Ovary (tissue), 9 donors: Measurements from ENCODE around the gene ARHGAP40. TPM values are rescaled to one million over a fixed set of nuclear protein-coding genes. Genes with fewer than 3 reads are reported as not detected.
A peak's percentile ranks its signal among the peaks of the same experiment; 100 is the strongest.

Experiments
- DNase-seq, 5 donors: peaks; one replicate each; pipeline ENCODE4 v3.0.0-alpha.2; 2019 to 2020
- H3K27ac ChIP-seq, 2 donors: fragments of 200-600 bp; one replicate each; pipeline versions ENCODE4 v1.5.1 to v1.8.0; 2019 to 2022
- H3K27me3 ChIP-seq: fragments of 200-600 bp; one replicate; pipeline ENCODE4 v1.8.0; 2022
- H3K36me3 ChIP-seq: fragments of 200-600 bp; sonication (generic); one replicate; pipeline ENCODE4 v1.5.1; 2019
- H3K4me1 ChIP-seq: one replicate; pipeline ENCODE4 v1.8.1; 2013; ENCODE audit warnings: mild to moderate bottlenecking, moderate library complexity; ENCODE audit not compliant: insufficient read depth
- H3K4me3 ChIP-seq: fragments of 200-600 bp; sonication (generic); one replicate; pipeline ENCODE4 v1.5.1; 2017
- H3K9me3 ChIP-seq, 2 donors: fragments of 200-600 bp in 1 of 2; sonication (generic) in 1 of 2; one replicate each; pipeline versions ENCODE4 v1.5.1 to v1.8.1; 2013 to 2019; ENCODE audit warnings: mild to moderate bottlenecking in 1 of 2, moderate library complexity in 1 of 2
- EP300 ChIP-seq: sonication (generic); formaldehyde crosslinking; IDR thresholded peaks from one replicate; pipeline ENCODE4 v1.6.1; 2017; ENCODE audit warnings: antibody characterized with exemption
- POLR2A ChIP-seq: fragments of 450-650 bp; IDR thresholded peaks from one replicate; pipeline ENCODE4 v1.6.1; 2017; ENCODE audit warnings: antibody characterized with exemption, mild to moderate bottlenecking, moderate library complexity
- WGBS, 3 donors: extraction: QIAGEN DNeasy Blood & Tissue Kit in 1 of 3; methylation state at CpG; one replicate each; pipeline versions ENCODE4 v1.1.5 to v1.1.7; 2013 to 2017; 5-methylcytosine and 5-hydroxymethylcytosine counted together
- intact Hi-C, 4 donors: fragments of 100-400 bp; cut with DNase I; formaldehyde crosslinking; loops; one replicate each; pipeline versions ENCODE4 v1.11.0 to v1.15.1; 2022 to 2023
- polyA plus RNA-seq, 2 donors: library from polyadenylated mRNA; stranded (reverse); fragments of 200-250 nt in 1 of 2; fragments of 350-450 nt in 1 of 2; fragmentation: Illumina TruSeq in 1 of 2; extraction: RNeasy Lipid Tissue Mini Kit (QIAGEN cat#74804) in 1 of 2; gene quantifications; one replicate each; pipeline ENCODE4 v1.2.3, GENCODE V29; 2013 to 2014
- total RNA-seq, 7 donors: library from RNA; depleted of rRNA in 2 of 7; stranded (reverse); fragments of >200 nt in 2 of 7; fragmentation: NEBNext Ultra II Directional in 3 of 7; extraction: Animal tissue kit (Norgen Biotek cat#: 25700) in 3 of 7; gene quantifications; one replicate each; pipeline versions ENCODE4 v1.1.0 to v1.2.4, GENCODE V29; 2016 to 2023
- TF ChIP-seq, protein P1 (sequence below), 3 donors: fragments of 450-650 bp in 2 of 3; fragments of 200-600 bp in 1 of 3; IDR thresholded peaks; one replicate each; pipeline versions ENCODE4 v1.5.1 to v1.8.0; 2016 to 2022; ENCODE audit warnings: antibody characterized with exemption in 3 of 3, mild to moderate bottlenecking in 1 of 3
- donor health status: DM: no; HTN: no; CAD: no; lungs with moderate emphysema.
- donor health status: DM: no; HTN: no; CAD: no.
- donor health status: Bipolar disorder and iron deficiency.
- donor health status: DM: yes; HTN: yes; CAD: no.
- donor health status: DM: no; HTN: no; CAD: no.
- donor health status: DM: yes; HTN: yes; CAD: no.

The ARHGAP40 gene
- total and polyA plus RNA-seq, 9 donors: not detected

DNA sequence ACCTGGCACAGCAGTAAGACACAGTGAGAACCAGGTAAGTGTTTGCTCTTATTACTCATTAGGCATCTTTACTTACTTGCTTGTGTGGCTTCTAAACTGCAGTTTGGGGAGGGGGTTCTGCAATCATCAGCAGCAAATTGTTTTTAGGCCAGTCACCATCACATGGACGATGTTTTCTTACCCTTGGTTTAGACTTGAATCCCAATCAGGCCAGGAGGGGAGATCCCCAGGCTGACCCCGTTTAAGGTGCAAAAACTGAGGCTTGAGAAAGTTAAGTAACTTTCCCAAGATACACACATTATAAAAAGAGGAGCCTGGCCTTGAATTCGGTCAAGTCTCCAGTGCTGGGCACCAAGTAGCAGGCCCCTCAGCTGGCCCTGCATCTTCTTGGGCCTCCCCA, 70.9 kb downstream of the ARHGAP40 start:
- no peaks in the 10 kb centered on the region for H3K36me3 ChIP-seq
- TF ChIP-seq POLR2A: no peak
- TF ChIP-seq, protein P1, sequence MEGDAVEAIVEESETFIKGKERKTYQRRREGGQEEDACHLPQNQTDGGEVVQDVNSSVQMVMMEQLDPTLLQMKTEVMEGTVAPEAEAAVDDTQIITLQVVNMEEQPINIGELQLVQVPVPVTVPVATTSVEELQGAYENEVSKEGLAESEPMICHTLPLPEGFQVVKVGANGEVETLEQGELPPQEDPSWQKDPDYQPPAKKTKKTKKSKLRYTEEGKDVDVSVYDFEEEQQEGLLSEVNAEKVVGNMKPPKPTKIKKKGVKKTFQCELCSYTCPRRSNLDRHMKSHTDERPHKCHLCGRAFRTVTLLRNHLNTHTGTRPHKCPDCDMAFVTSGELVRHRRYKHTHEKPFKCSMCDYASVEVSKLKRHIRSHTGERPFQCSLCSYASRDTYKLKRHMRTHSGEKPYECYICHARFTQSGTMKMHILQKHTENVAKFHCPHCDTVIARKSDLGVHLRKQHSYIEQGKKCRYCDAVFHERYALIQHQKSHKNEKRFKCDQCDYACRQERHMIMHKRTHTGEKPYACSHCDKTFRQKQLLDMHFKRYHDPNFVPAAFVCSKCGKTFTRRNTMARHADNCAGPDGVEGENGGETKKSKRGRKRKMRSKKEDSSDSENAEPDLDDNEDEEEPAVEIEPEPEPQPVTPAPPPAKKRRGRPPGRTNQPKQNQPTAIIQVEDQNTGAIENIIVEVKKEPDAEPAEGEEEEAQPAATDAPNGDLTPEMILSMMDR (IDR thresholded peaks at IDR 0.05): no peak
- no peak for TF ChIP-seq EP300
- 50 to 61% (median 55%) methylated on average over 3 of the region's 3 CpGs for WGBS, 3 donors
- H3K27ac ChIP-seq: no peak overlapping the region
- no peak overlapping the region for H3K4me3 ChIP-seq
- intact Hi-C loops: no loop called here
- DNase-seq: no peak
- H3K9me3 ChIP-seq: no peaks in the 10 kb centered on the region
- H3K27me3 ChIP-seq: no peaks in the 10 kb centered on the region
- peaks cover 3% of the 10 kb centered on the region for H3K4me1 ChIP-seq

DNA sequence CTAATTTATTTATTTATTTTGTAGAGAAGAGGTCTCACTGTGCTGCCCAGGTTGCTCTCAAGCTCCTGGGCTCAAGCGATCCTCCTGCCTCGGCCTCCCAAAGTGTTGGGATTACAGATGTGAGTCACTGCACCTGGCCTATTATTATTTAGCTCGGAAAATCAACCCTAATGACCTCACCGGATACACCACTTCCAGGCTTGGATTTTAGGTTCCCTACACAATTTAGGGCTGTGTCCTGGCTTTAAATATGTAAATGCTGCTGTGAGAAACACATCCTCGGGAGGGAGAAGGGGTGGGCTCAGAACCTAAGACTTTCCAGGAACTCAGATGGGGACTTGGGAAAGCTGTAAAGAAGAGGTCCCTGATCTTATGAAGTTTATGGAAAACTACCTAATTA, 71.7 kb downstream of the ARHGAP40 start:
- DNase-seq: no peak
- H3K27ac ChIP-seq: no peak overlapping the region
- no peaks in the 10 kb centered on the region for H3K36me3 ChIP-seq
- peaks cover 3% of the 10 kb centered on the region for H3K4me1 ChIP-seq
- 26 to 35% (median 33%) methylated on average over 5 of the region's 5 CpGs for WGBS, 3 donors
- intact Hi-C loops: no loop called here
- H3K9me3 ChIP-seq: no peaks in the 10 kb centered on the region
- H3K4me3 ChIP-seq: no peak overlapping the region
- TF ChIP-seq, protein P1 (IDR thresholded peaks at IDR 0.05): no peak
- TF ChIP-seq EP300 (no peak), POLR2A (no peak)
- H3K27me3 ChIP-seq: no peaks in the 10 kb centered on the region

DNA sequence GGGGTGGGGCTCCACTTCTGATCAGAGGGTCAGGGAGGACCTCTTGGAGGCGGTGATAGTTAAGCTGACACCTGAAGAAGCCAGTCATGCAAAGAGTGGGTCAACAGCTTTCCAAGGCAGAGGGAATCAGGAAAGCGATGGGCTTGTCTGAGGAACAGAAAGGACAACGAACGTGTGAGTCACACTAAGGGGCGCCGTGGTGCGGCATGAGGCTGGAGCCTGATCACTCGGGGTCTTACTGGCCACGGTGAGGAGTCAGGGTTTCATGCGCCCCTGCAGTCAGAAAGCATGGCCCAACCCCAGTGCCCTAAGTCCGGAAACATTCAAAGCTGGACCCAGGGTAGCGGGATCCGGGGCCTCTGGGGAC, 72.1 kb downstream of the ARHGAP40 start:
- Histone ChIP-seq H3K4me3 (peak overlapping the region; percentile 30), H3K27me3 (no peaks in the 10 kb centered on the region), H3K9me3 (no peaks in the 10 kb centered on the region), H3K27ac (no peak overlapping the region), H3K4me1 (peaks cover 3% of the 10 kb centered on the region), H3K36me3 (no peaks in the 10 kb centered on the region)
- TF ChIP-seq, protein P1 (IDR thresholded peaks at IDR 0.05): no peak
- TF ChIP-seq EP300: no peak
- TF ChIP-seq POLR2A: no peak
- DNase-seq: no peak
- WGBS, 3 donors: 1 to 4% (median 2%) methylated on average over 13 of the region's 13 CpGs
- intact Hi-C loops: no loop called here

DNA sequence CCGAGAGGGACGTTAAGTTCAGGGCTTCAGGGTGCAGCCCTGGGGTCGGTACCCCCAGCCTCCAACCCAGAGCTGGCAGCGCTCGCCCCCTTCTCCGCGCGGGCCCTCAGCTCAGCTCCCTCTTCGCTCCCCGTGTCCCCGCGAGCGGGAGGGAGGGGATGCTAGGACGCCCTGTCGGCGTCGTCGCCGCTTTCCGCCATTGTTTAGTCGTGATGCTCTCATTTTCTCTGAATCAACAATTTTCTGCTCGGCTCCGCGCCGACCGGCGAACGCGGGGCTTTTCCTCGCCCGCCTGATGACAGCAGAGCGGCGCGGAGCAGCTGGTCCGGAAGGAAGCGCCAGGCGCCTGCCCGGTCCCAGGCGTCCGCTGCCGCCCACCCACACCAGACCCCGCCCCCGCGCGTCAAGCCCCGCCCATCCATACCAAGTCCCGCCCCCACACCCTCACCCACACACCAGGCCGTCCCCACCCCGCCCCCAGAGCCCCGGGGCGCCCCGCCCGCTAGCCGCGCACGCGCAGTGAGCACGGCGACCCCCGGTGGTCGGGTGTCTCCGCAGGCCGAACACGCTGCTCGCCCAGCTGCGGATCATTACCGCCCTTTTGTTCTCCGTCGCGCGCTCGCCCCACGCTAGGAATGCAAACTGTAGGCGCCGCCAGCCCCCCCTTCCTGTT, 72.6 kb downstream of the ARHGAP40 start:
- peak overlapping the region; percentile 30 for H3K4me3 ChIP-seq
- DNase-seq: peak; percentile 28 to 66 (median 62)

More for the DNA sequence above, 72.6 kb downstream of the ARHGAP40 start:
- Histone ChIP-seq H3K27me3 (no peaks in the 10 kb centered on the region), H3K27ac (no peak overlapping the region), H3K4me1 (peaks cover 3% of the 10 kb centered on the region), H3K9me3 (no peaks in the 10 kb centered on the region), H3K36me3 (no peaks in the 10 kb centered on the region)
- TF ChIP-seq POLR2A: no peak
- TF ChIP-seq, protein P1 (IDR thresholded peaks at IDR 0.05): no peak
- intact Hi-C loops: no loop called here
- WGBS, 3 donors: 1% methylated on average over 56 to 75 of the region's 75 CpGs
